ENCODE results near the gene KCND2. TPM values are rescaled to one million over a fixed set of nuclear protein-coding genes. Genes with fewer than 3 reads are reported as not detected.

The KCND2 gene
- total and polyA plus RNA-seq, 2 of the 8 experiments (the other 6 are each of a cell fraction or from before 2014, with no cell fraction given), result 4.6 to 7.7 TPM

GRCh38 chr7:120353171-120353570 lies 80.2 kb downstream of the KCND2 start (continued):
- TF ChIP-seq CHD7 (IDR thresholded peaks at IDR 0.05; ENCODE audit: insufficient replicate concordance, low read length) (no peak), EP300 (IDR thresholded peaks at IDR 0.05; ENCODE audit: borderline replicate concordance in 1 of 2, low read depth in 2 of 2, low read length in 2 of 2) (no peak), GTF2F1 (IDR thresholded peaks at IDR 0.05; ENCODE audit: borderline replicate concordance, low read depth, low read length) (no peak), SP2 (IDR thresholded peaks at IDR 0.05; ENCODE audit: low read length) (no peak)
